ENCODE results near the gene SLC13A1.

GRCh38 chr7:123131556-123131955, 68.2 kb downstream of the SLC13A1 start:
- TF ChIP-seq, protein P1, sequence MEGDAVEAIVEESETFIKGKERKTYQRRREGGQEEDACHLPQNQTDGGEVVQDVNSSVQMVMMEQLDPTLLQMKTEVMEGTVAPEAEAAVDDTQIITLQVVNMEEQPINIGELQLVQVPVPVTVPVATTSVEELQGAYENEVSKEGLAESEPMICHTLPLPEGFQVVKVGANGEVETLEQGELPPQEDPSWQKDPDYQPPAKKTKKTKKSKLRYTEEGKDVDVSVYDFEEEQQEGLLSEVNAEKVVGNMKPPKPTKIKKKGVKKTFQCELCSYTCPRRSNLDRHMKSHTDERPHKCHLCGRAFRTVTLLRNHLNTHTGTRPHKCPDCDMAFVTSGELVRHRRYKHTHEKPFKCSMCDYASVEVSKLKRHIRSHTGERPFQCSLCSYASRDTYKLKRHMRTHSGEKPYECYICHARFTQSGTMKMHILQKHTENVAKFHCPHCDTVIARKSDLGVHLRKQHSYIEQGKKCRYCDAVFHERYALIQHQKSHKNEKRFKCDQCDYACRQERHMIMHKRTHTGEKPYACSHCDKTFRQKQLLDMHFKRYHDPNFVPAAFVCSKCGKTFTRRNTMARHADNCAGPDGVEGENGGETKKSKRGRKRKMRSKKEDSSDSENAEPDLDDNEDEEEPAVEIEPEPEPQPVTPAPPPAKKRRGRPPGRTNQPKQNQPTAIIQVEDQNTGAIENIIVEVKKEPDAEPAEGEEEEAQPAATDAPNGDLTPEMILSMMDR (IDR thresholded peaks at IDR 0.05): no peak
- TF ChIP-seq POLR2A (IDR thresholded peaks at IDR 0.05): no peak
